HG03460 (cell line): ENCODE results near the gene SAXO2.
"Not testable (repeated sequence)": the region's sequence is repeated elsewhere in the genome, so short reads cannot be mapped to it uniquely, and the experiment has no call there.

Experiments
- ATAC-seq: cut with Tn5 transposase; IDR thresholded peaks from one replicate; pipeline ENCODE4 v1.9.1; 2021; ENCODE audit not compliant: unreplicated experiment

Gene SAXO2

GRCh38 chr15:82284381-82284780, 21.8 kb downstream of the SAXO2 start:
- ATAC-seq, result not testable (repeated sequence)

GRCh38 chr15:82286475-82286874, 23.9 kb downstream of the SAXO2 start:
- peak; percentile 83 for ATAC-seq

- not testable (repeated sequence) for ATAC-seq
Measured at GRCh38 chr15:82288202-82288601, 25.6 kb downstream of the SAXO2 start.

GRCh38 chr15:82292271-82292670, 29.7 kb downstream of the SAXO2 start:
- ATAC-seq, result no peak

- ATAC-seq, result no peak
Measured at GRCh38 chr15:82294061-82294690, 31.6 kb downstream of the SAXO2 start.

- no peak for ATAC-seq
Measured at GRCh38 chr15:82297546-82297945, 34.9 kb downstream of the SAXO2 start.

- ATAC-seq, result no peak
Measured at GRCh38 chr15:82298032-82298431, 35.4 kb downstream of the SAXO2 start.

- no peak for ATAC-seq
Measured at GRCh38 chr15:82298520-82298919, 35.9 kb downstream of the SAXO2 start.

- ATAC-seq, result not testable (repeated sequence)
Measured at GRCh38 chr15:82299511-82299914, 36.9 kb downstream of the SAXO2 start.

- not testable (repeated sequence) for ATAC-seq
Measured at GRCh38 chr15:82300326-82300725, 37.7 kb downstream of the SAXO2 start.

GRCh38 chr15:82300883-82301282, 38.3 kb downstream of the SAXO2 start:
- ATAC-seq, result no peak

- ATAC-seq, result no peak
Measured at GRCh38 chr15:82301296-82302016, 38.8 kb downstream of the SAXO2 start.

GRCh38 chr15:82303956-82304777, 41.5 kb downstream of the SAXO2 start:
- ATAC-seq, result no peak

GRCh38 chr15:82304778-82305090, 42.1 kb downstream of the SAXO2 start:
- ATAC-seq, result no peak

GRCh38 chr15:82305621-82306048, 43.0 kb downstream of the SAXO2 start:
- no peak for ATAC-seq

- ATAC-seq, result no peak
Measured at GRCh38 chr15:82306791-82307713, 44.4 kb downstream of the SAXO2 start.

- no peak for ATAC-seq
Measured at GRCh38 chr15:82307714-82308081, 45.1 kb downstream of the SAXO2 start.

GRCh38 chr15:82309802-82310201, 47.2 kb downstream of the SAXO2 start:
- no peak for ATAC-seq

- not testable (repeated sequence) for ATAC-seq
Measured at GRCh38 chr15:82311321-82311720, 48.7 kb downstream of the SAXO2 start.

GRCh38 chr15:82312586-82313349, 50.1 kb downstream of the SAXO2 start:
- ATAC-seq, result no peak
